Measurements from ENCODE around the gene SFRP2.

SFRP2 gene

DNA sequence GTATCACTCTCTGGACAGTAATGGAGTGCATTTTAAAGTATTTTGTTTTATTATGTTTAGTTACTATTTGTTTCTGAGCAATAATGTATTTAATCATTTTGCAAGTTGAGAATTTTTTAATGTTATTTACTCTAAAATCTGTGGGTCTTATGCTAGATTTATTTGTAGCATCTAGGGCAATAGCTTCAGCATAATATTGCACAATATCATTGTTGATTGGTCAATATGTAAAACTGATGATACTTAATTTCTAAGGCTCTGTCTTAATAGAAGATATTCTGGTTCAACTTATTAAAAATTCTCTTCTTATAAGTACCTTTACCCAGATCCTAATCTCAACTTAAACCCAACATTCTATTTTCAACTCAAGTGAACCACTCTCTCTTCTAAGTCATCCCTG, 11.5 kb downstream of the SFRP2 start:
- ATAC-seq (replicated peaks) (no peak), DNase-seq (no peak)
- Mint-ChIP-seq H3K9me3 (no peaks in the 10 kb centered on the region), H3K27ac (no peak overlapping the region), H3K4me3 (no peak overlapping the region), H3K36me3 (ENCODE audit: insufficient read depth) (no peaks in the 10 kb centered on the region), H3K4me1 (ENCODE audit: low read depth in 2 of 2) (no peaks in the 10 kb centered on the region), H3K27me3 (peaks cover 63 to 82% of the 10 kb centered on the region in 2 donors)

DNA sequence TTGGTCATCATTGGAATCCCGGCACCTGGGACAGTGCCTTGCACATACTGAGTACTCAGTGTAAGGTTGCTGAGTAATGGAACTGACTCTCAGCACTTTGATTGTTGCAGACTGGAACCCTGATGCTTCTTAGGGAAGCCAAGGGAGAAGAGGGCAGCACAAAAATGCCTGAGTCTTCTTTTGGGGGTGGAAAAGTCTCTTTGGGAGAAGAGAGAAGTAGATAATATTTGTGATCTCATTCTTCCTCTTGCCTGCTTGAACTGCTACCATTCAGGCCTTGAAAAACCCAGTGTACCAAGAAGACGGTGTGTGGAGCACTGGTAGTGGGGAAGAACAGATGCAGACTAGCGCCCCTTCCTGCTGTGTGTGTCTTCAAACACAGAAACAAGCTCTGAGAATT, 12.3 kb downstream of the SFRP2 start:
- H3K9me3 Mint-ChIP-seq = no peaks in the 10 kb centered on the region
- H3K27me3 Mint-ChIP-seq = peaks cover 64 to 80% of the 10 kb centered on the region in 2 donors
- ATAC-seq (replicated peaks) (no peak), DNase-seq (no peak)
- H3K4me3 Mint-ChIP-seq = no peak overlapping the region
- H3K36me3 Mint-ChIP-seq (ENCODE audit: insufficient read depth) = no peaks in the 10 kb centered on the region
- H3K4me1 Mint-ChIP-seq (ENCODE audit: low read depth in 2 of 2) = no peaks in the 10 kb centered on the region
- H3K27ac Mint-ChIP-seq = no peak overlapping the region

DNA sequence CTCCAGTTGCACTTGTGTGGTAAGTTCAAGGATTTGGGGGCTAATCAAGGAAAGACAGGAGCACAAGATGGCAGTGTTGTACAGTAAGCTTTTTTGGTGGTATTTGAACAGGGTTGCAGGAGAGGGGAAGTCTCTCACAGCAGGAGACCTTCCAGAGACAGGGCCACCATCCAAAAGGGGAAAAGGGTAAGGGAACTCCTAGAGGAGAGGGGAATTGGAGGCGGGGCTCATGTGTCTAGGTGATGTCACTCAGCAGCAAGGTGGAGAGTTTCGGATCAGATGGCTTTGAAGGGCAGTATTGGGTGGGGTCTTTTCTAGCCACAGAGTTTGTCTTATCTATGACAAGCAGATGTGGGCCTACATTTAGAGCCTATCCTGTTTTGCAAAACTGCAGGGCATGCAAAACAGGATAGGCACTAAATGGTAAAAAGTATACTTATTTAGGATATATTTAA, 15.6 kb downstream of the SFRP2 start:
- Mint-ChIP-seq H3K9me3 (no peaks in the 10 kb centered on the region), H3K27ac (no peak overlapping the region), H3K27me3 (peaks cover 44 to 64% of the 10 kb centered on the region in 2 donors), H3K36me3 (ENCODE audit: insufficient read depth) (no peaks in the 10 kb centered on the region), H3K4me1 (ENCODE audit: low read depth in 2 of 2) (no peaks in the 10 kb centered on the region), H3K4me3 (no peak overlapping the region)
- DNase-seq (no peak), ATAC-seq (replicated peaks) (no peak)

DNA sequence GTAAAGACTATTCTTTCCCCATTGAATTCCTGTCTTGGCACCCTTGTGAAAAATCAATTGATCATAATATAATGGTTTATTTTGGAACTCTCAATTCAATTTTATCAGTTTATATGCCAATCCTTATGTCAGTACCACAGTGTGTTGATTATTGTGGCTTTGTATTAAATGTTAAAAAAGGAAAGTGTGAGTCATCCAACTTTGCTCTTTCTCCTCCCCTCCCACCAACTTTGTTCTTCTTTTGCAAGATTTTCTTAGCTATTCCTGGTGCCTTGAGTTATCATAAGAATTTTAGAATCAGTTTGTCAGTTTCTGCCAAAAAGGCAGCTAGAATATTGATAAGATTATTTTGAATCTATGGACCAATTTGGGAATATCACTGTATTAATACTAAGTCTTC, 17.8 kb downstream of the SFRP2 start:
- Mint-ChIP-seq H3K36me3 (ENCODE audit: insufficient read depth) (no peaks in the 10 kb centered on the region), H3K27ac (no peak overlapping the region), H3K4me3 (no peak overlapping the region), H3K9me3 (no peaks in the 10 kb centered on the region), H3K4me1 (ENCODE audit: low read depth in 2 of 2) (no peaks in the 10 kb centered on the region), H3K27me3 (peaks cover 33 to 50% of the 10 kb centered on the region in 2 donors)
- ATAC-seq (replicated peaks) (no peak), DNase-seq (no peak)

DNA sequence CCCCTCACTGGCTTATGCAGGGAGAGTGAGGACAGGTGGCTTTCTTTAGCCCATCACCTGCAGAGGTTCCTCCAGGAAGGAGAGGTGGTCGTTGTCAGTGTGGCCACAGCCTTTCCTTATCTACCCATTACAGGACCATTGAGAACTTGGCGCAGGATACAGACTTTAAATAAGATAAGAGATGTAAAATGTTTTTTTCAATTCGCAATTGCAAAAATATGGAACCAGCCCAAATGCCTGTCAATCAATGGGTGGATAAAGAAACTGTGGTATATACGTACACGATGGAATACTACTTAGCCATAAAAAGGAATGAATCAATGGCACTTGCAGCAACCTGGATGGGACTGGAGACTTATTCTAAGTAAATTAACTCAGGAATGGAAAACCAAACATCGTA, 22.1 kb downstream of the SFRP2 start:
- Mint-ChIP-seq H3K4me1 (ENCODE audit: low read depth in 2 of 2) (no peaks in the 10 kb centered on the region), H3K27me3 (peaks cover 34 to 63% of the 10 kb centered on the region in 2 donors), H3K4me3 (no peak overlapping the region), H3K27ac (no peak overlapping the region), H3K9me3 (peaks cover 0 to 2% of the 10 kb centered on the region in 2 donors), H3K36me3 (ENCODE audit: insufficient read depth) (no peaks in the 10 kb centered on the region)
- ATAC-seq (replicated peaks) (no peak), DNase-seq (no peak)

DNA sequence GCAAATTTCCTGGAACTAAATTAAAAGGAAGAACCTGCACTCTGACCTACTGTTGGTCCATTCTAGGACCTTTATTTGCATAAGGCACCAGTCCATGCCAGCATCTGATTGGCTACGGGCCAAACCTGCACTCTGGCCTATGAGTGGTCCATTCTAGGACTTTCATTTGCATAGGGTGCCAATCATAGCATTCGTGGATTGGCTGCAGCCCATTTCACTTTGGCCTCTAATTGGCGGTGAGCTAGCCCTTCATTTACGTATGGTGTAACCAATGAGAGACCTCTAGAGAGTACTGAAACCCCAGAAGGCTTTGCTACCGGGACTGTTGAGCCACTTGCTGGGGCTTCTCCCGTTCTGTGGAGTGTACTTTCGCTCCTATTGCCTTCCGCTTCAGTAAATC, 23.0 kb downstream of the SFRP2 start:
- no peak overlapping the region for H3K27ac Mint-ChIP-seq
- peaks cover 0 to 2% of the 10 kb centered on the region in 2 donors for H3K9me3 Mint-ChIP-seq
- H3K27me3 Mint-ChIP-seq = peaks cover 39 to 65% of the 10 kb centered on the region in 2 donors
- DNase-seq = no peak
- H3K4me3 Mint-ChIP-seq = no peak overlapping the region
- no peaks in the 10 kb centered on the region for H3K4me1 Mint-ChIP-seq (ENCODE audit: low read depth in 2 of 2)
- no peaks in the 10 kb centered on the region for H3K36me3 Mint-ChIP-seq (ENCODE audit: insufficient read depth)
- ATAC-seq (replicated peaks) = no peak

DNA sequence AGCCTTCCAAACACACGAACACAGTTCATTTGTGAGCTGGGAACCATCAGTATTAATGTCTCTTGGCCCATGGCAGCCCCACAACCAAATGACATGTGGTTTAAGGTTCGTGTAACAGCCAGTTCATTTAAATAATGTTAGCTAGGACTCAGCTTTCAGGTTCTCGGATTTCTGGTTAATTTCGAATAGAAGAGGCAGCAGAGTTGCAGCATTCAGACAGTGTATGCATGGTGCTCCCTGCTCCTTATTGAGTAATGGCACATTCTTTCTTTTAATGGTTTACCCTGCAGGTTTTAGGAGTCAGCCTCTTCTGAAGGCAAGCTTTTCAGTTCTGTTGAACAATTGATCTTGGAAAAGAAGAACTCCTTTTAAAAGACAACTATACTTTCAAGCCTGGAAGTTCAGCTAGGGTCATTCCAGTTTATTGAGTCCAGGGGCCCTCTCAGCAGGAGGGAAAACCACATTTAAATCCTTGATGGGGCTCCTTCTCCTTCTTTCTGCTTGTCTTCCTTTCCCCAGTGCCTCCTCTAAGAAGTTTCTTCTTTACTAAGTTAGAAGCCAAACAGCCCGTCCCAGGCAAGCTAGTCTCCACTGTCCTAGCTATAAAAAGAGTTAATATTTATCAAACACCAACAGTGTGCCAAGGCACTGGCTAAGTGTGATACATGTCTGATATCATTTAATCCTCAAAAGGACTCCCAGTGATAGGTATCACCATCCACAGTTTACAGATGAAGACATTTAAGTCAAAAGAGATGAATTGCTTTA, 24.1 kb downstream of the SFRP2 start:
- Mint-ChIP-seq H3K36me3 (ENCODE audit: insufficient read depth) (no peaks in the 10 kb centered on the region), H3K9me3 (peaks cover 0 to 2% of the 10 kb centered on the region in 2 donors), H3K27ac (no peak overlapping the region), H3K4me3 (no peak overlapping the region), H3K27me3 (peaks cover 39 to 62% of the 10 kb centered on the region in 2 donors), H3K4me1 (ENCODE audit: low read depth in 2 of 2) (no peaks in the 10 kb centered on the region)
- no peak for ATAC-seq (replicated peaks)
- no peak for DNase-seq

DNA sequence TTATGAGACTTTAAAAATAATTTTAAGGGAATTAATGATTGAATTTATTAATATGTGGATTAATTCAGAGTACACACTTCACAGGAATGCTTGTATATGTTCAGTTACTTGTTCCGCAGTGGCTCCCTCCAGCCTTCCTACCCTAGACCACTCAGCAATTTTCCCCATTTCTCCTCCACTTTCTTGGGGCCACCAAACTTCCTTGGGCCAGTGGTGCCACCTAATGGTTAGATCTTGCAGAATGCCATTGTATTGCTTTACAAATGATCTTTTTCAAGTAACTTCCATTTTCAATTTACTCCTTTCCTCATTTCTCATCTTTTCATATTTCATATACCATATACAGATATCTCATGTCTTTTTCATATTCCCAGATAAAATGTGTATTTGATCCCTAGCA, 25.5 kb downstream of the SFRP2 start:
- Mint-ChIP-seq H3K9me3 (peaks cover 0 to 2% of the 10 kb centered on the region in 2 donors), H3K4me3 (no peak overlapping the region), H3K36me3 (ENCODE audit: insufficient read depth) (no peaks in the 10 kb centered on the region), H3K27me3 (peaks cover 48 to 71% of the 10 kb centered on the region in 2 donors), H3K4me1 (ENCODE audit: low read depth in 2 of 2) (no peaks in the 10 kb centered on the region), H3K27ac (no peak overlapping the region)
- DNase-seq (no peak), ATAC-seq (replicated peaks) (no peak)

DNA sequence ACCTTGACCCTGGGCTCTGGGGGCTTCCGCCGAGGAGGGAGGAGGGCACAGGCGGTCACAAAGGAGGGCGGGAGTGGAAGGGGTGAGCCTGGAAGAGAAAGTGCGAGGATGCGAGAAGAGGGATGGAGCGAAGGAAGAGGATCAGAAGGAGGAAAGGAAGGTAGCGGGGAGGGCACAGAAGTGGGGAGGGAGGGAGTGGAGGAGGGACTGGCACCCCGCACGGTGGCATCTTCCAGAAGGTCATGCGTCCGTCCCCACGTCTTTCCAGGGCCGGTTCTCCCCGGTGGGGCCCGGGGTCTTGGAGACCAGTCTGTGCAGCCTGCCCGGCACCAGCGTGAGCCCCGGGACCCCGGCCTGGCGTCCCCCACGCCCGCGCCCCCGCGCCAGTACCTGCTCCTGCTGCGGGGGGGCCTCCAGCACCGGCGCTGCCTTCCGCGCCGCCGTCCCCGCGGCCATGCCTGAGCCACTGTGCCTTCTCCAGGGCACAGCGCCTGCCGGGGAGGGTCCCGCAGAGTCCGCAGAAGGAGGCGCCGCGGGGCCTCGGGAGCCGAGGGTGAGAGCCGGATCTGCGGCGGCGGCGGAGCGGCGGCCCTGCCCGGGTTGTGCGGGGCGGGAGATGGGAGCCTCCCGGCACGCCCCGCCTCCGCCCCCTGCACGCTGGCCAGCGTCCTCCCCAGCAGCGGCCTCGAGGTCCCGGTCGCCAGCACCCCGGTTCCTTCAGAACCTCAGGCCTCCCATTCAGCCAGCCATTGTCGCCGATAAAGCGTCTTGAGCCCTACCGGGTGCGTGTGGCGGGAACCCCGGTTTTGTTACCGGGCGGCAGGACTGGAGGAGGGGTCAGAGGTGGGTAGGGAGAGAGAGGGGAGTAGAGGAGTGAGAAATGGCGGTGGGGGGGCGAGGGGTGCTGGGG, 29.2 kb downstream of the SFRP2 start, which contains the start of gene RNF175:
Gene RNF175, minus strand, starts transcription at position 618 of the 910 bp plus-strand sequence. Its CDS starts 162 bp downstream, at position 456.
- Mint-ChIP-seq H3K4me3 (peak within 1 kb of the TSS; percentile 8 to 41), H3K27me3 (peaks cover 58 to 70% of the 10 kb centered on the region in 2 donors), H3K36me3 (ENCODE audit: insufficient read depth) (no peaks in the 10 kb centered on the region), H3K4me1 (ENCODE audit: low read depth in 2 of 2) (no peaks in the 10 kb centered on the region), H3K27ac (no peak within 1 kb of the TSS), H3K9me3 (peaks cover 0 to 2% of the 10 kb centered on the region in 2 donors)
- DNase-seq (no peak), ATAC-seq (replicated peaks) (no peak)

DNA sequence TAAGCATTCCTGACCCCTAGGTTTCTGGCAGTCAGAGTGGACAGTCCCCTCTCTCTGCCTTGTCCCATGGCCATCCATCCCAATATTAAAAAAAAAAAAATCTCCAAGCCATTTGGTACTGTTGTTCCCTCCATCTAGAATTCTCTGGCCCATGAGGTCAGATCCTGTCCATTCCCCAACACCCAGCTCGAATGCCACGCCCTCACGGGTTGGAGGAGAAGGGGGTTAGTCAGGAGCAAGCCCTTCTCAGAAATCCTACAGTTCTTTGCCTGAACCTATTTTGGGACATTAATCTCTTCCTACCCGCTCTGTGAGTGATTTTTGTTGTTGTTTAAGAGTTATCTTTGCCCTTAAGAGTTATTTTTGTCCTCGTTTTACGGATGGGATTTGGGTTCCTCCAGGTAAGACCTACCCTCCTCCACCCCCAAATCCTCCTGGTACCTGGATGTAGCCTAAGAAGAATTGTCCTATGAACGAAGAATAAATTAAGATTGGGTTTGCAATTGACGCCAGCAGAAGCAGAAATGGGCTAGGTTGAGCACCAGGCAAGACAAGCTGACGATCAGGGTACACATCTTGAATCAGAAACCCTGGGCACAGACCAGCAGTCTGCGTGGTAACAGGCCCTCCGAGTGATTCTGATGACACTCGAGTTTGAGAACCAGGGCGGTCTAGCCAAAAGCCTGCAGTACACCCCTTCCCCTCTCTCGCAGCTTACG, 30.0 kb downstream of the SFRP2 start:
- no peak overlapping the region for H3K27ac Mint-ChIP-seq

DNA sequence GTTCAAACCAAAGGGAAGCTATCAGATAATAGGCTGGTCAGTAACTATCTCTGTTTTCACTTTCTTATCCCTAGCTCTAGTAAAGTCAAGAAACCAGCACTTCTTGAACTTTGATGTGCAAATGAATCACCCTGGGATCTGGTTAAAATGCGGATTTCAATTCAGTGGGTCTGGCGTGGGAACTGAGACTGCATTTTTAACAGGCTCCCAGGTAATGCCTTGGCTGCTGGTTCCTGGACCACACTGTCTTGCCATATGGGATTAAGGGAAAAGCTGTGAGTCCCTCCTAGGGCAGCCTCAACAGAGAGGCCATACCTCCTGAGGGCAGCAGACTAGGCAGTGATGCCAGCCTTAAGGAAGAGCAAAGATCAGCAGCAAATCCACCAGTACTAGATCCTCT, 30.7 kb downstream of the SFRP2 start:
- H3K27ac Mint-ChIP-seq = no peak overlapping the region
- H3K36me3 Mint-ChIP-seq (ENCODE audit: insufficient read depth) = no peaks in the 10 kb centered on the region
- no peak for ATAC-seq (replicated peaks)
- DNase-seq = no peak
- H3K4me1 Mint-ChIP-seq (ENCODE audit: low read depth in 2 of 2) = no peaks in the 10 kb centered on the region
- H3K4me3 Mint-ChIP-seq = no peak overlapping the region
- no peaks in the 10 kb centered on the region for H3K9me3 Mint-ChIP-seq
- H3K27me3 Mint-ChIP-seq = peaks cover 43 to 63% of the 10 kb centered on the region in 2 donors

More for the DNA sequence above, 30.0 kb downstream of the SFRP2 start:
- H3K36me3 Mint-ChIP-seq (ENCODE audit: insufficient read depth) = no peaks in the 10 kb centered on the region
- ATAC-seq (replicated peaks) (no peak), DNase-seq (no peak)
- peaks cover 50 to 68% of the 10 kb centered on the region in 2 donors for H3K27me3 Mint-ChIP-seq
- peaks cover 0 to 2% of the 10 kb centered on the region in 2 donors for H3K9me3 Mint-ChIP-seq
- H3K4me3 Mint-ChIP-seq = peak overlapping the region; percentile 8 to 26
- no peaks in the 10 kb centered on the region for H3K4me1 Mint-ChIP-seq (ENCODE audit: low read depth in 2 of 2)

DNA sequence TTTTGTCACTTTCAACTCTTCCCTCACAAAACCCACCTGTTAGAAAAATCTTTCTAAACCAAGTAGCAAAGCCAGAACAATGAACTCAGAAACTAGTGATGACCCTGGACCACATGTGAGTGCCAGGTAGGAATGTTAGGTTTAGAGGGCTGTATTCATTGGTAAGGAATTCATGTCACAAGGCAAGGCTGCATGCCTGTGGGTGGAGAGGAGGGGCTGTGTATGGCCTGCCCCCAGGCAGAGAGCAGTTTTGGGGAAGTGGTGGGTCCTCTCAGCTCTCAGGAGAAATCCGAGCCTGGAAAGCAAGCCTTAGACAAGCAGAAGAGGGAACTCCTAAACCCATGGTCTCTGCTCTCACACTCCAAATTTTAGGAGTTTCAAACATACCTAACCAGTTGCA, 31.5 kb downstream of the SFRP2 start:
- Mint-ChIP-seq H3K36me3 (ENCODE audit: insufficient read depth) (no peaks in the 10 kb centered on the region), H3K27ac (no peak overlapping the region), H3K27me3 (peaks cover 43 to 61% of the 10 kb centered on the region in 2 donors), H3K4me3 (no peak overlapping the region), H3K4me1 (ENCODE audit: low read depth in 2 of 2) (no peaks in the 10 kb centered on the region), H3K9me3 (no peaks in the 10 kb centered on the region)
- DNase-seq = no peak
- ATAC-seq (replicated peaks) = no peak

DNA sequence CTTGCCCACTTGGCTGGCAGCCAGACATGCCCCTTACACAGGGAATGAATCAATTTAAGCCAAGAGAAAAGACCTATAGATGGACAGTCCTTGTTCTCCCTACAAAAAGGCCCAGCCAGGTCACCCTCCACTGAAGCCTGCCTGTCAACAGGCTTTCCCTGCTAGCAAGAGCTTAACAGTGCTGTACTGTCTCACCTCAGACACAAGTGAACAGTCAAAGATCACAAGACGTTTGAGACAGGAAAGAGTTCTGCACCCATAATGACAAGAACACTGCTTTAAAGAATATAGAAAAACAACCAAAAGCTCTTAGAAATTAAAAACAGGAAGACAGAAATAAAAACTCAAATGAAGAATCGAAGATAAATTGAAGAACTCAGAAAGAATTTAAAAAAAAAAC, 33.7 kb downstream of the SFRP2 start:
- Mint-ChIP-seq H3K4me3 (no peak overlapping the region), H3K9me3 (no peaks in the 10 kb centered on the region), H3K27ac (no peak overlapping the region), H3K27me3 (peaks cover 39 to 52% of the 10 kb centered on the region in 2 donors), H3K36me3 (ENCODE audit: insufficient read depth) (no peaks in the 10 kb centered on the region), H3K4me1 (ENCODE audit: low read depth in 2 of 2) (no peaks in the 10 kb centered on the region)
- DNase-seq (no peak), ATAC-seq (replicated peaks) (no peak)
